Measurements from ENCODE around the gene MRPL1.

- TF ChIP-seq CTCF (IDR thresholded peaks at IDR 0.05) (no peak), POLR2A (IDR thresholded peaks at IDR 0.05) (no peak)
Observed at GRCh38 chr4:77877167-77877566, 14.5 kb downstream of the MRPL1 start.
